Stimulated activated CD4-positive, alpha-beta T cell treated with anti-CD3 and anti-CD28 coated beads, Interleukin-4, amount 100 ng/mL, for 24 hours (primary cell): ENCODE results near the gene DNAJB11.
"Not testable (repeated sequence)": the region's sequence is repeated elsewhere in the genome, so short reads cannot be mapped to it uniquely, and the experiment has no call there.

Experiments
- DNase-seq: peaks from one replicate; pipeline ENCODE4 v3.0.0-alpha.2; 2020

DNAJB11 gene

DNA sequence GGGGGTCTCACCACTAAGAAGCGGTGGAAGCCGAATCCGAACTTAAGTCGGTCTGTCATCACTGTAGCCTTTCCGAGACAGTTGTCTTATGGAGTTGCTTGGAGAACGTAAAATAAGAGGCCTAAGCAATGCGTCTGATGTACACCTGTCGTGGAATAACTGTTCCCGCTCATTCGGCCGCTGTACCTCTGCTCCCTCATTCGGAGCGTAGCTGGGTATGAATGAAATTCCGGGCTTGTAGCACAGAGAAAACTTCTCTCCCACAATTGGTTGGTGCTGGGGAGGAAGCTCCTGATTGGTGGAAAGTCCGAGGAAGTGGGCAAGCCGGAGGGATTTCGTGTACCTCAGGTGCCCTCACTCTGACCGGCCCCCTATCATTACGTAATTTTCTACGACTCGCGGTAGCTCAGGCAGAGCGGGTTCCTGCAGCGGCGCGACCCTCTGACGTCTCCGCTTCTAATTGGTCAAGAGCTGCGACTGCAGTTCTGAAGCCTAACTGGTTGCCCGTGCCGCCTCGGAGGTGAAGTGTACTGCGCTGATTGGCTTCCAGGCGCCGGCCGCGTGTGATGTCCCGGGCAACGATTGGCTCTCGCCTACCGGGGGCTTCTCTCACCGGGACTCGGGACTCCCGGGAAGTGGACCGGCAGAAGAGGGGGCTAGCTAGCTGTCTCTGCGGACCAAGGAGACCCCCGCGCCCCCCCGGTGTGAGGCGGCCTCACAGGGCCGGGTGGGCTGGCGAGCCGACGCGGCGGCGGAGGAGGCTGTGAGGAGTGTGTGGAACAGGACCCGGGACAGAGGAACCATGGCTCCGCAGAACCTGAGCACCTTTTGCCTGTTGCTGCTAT, at the start of gene DNAJB11:
Gene DNAJB11 (plus strand): TSS at position 625 of the 845 bp plus-strand sequence. CDS start 178 bp downstream, at position 803.
- DNase-seq = peak; percentile 99

GRCh38 chr3:186520957-186521842, 49.3 kb upstream of the DNAJB11 start:
- peak; percentile 33 for DNase-seq

- no peak for DNase-seq
These were observed 47.5 kb upstream of the DNAJB11 start for GRCh38 chr3:186523022-186523421.

DNA sequence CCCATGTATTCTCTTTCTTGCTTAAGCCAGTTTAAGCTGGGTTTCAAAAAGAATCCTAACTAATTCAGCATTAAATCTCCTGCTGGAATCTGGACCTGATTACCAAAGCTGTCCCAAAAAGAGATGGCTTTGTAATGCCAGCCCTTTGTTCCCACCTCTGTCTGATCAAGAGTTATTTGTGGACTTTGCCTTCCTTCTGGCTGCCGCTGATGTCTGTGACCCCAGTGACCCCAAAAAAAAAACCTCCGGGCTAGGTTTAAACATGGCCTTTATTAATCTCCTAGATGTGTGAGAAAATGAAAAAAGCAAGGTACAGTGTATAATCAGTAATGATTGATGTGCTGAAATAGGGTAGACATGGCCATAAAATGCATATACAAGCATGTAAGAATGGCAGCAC, 47.1 kb upstream of the DNAJB11 start:
- DNase-seq = no peak

DNA sequence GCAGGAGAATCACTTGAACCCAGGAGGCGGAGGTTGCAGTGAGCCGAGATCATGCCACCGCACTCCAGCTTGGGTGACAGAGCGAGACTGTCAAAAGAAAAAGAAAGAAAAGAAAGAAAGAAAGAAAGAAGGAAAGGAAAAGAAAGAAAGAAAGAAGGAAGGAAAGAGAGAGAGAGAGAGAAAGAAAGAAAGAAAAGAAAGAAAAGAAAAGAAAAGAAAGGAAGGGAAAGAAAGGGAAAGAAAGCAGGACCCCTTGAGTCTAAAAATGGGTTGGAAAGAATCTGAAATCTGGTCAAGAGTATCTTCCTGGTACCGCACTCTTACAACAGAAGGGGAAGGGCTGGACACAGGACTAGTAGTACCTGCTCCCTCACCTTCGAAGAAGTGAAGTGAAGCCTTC, 45.9 kb upstream of the DNAJB11 start:
- no peak for DNase-seq

DNA sequence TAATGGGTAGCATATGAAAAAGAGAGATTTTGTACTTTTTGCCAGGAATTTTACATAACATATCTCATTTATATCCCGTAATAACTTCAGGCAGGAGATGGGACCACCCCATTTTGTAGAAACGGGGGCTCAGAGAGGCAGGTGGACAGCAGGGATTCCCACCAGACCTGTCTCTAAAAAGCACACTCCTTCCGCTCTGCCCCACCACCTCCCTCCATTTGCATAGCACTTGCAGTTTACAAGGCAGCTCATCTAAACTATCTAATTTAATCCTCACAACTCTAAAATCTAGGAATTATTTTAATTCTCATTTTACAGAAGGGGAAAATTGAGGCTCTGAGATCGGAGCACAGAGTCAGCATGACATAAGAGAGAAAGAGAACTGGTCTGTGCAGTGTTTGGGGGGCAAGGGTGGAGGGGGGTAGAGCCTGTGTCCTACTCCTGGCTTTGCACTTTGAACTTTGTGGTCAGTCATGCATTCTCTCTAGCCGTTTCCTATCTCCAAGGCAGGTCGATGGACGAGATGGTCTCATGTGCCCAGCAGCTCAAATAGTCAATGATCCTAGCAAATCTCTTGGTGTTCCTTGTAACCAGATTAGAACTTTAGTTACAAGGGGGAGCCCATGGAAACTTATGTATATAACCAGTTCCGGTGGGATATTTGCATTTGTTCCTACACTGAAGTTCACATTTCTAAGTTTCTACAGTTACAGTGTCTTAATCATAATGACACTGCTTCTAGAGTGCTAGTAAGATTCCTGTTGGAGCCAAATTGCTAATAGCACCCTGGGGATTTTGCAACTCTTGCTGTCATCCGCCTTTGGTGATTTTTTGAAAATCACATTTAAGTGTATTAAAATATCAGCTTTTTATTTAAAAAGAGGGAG, 44.9 kb upstream of the DNAJB11 start:
- no peak for DNase-seq

DNA sequence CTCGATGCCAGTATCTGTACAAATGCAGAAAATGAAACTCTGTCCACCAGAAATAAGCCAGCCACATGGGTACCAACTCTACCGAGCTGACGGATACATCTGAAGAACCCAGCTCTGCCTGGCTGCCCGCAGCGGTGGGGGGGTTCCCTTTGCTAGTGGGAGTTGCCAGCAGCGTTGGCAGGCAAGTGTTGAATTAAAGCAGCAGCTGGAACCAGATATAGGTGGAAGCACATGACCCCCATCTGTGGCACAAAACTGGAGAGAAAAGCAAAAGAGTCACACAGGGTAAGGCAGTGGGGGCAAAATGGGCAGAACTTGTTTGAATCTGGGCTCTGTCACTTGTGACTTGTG, 44.3 kb upstream of the DNAJB11 start:
- no peak for DNase-seq

DNA sequence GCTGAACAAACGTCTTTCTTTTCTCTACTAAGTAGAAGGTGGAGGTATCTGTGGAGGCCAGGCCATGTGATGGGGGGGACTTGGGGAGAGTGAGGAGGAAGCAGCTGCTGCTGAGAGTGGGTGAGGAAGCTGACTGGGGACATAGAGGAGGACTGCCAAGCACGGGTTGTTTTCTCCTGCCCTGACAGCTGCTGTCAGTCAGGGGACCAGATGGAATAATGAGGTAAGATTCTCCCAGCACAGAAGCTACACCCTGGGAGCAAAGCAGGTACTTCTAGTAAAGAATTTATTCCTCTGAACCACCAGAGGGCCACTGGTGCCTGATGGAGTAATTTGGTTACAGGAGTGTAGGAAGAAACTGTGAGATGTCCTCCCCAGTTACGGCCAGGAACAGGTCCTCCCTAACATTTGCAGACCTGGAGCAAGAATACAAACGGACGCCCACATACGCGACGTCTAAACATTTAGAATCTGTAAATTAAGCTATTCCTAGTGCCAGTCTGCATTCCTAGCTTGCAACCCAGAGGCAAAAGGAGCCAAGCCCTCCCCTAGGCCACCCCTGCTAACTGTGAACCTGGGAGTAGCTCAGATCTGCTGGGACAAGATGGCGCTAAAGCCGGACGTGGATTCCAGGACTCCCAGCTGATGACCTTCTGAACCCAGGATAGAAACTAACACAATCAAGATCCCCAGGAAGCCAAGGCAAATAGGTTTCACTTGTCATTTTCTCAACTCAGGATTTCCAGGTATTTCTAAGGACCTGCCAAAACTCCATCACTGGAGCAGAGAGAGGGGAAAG, 41.1 kb upstream of the DNAJB11 start:
- no peak for DNase-seq

DNA sequence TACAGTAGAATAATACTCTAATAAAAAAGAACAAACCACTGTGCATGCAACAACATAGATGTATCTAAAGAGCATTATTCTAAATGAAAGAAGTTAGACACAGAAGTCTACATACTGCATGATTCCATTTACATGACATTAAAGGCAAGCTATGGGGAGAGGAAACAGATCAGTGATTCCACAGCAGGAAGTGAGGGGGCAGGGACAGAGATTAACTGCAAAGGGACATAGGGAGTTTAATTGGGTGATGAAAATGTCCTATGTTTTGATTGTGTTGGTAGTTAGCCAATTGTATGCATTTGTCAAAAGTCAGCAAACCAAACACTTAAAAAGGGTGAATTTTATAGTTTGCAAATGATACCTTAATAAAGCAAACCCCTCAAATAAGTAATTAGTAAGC, 40.1 kb upstream of the DNAJB11 start:
- DNase-seq = no peak

DNA sequence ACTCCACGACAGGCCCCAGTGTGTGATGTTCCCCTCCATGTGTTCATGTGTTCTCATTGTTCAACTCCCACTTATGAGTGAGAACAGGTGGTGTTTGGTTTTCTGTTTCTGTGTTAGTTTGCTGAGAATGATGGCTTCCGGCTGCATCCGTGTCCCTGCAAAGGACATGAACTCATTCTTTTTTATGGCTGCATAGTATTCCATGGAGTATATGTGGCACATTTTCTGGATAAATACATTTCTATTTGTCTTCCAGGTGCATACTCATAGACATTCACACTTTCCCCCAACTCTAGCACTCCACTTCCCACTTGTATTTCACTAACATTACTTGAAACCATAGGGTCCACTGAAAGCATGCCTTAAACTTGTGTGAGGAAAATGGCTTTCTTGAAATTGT, 38.8 kb upstream of the DNAJB11 start:
- DNase-seq = not testable (repeated sequence)

- no peak for DNase-seq
These were observed 37.9 kb upstream of the DNAJB11 start for GRCh38 chr3:186532598-186533072.

GRCh38 chr3:186534113-186534669, 36.3 kb upstream of the DNAJB11 start:
- DNase-seq = peak; percentile 66

DNA sequence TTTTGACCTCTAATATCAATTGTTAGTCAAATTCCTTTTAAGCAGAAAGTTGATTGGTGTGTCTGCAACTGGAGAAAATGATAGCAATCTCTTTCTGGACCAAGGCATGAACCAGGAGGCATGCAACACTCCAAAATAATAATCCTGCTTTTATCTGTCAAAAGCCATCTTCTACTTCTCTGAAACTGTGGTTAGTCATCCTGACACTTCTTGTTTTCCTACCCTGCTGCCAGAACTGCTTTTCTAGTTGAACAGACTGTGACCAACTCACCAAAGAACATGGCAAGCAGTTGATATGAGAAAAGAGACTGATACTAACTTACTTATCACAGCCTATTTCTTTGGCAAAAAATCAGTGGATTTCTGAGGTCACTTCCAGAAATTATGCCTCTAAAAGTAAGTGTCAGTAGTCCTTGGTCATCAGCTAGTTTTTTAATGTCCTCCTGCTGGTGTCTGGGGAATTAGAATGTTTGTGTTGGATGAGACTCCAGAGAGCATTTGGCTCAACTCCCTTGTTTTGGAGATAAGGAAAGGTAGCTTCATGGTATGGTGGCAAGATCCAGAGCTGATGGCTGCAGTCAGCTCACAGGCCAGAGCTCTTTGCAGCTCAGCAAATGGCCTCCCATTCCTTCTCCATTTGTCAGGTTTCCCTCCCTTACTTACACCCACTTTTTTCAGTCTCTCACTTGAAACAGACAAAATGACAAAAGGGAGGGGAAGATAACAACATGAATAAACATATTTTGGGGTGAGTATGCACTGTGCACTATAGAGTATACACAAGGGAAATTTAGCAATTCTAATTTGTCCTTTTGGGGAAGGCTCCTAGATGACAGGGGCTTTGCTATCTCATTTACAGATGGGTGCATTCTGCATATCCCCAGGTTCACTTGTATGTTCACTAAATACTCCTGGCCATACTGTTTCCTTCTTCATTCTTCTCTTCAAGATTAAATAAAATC, 33.4 kb upstream of the DNAJB11 start:
- no peak for DNase-seq

GRCh38 chr3:186538779-186539178, 31.7 kb upstream of the DNAJB11 start:
- DNase-seq = no peak

- peak; percentile 89 for DNase-seq
These were observed 30.2 kb upstream of the DNAJB11 start for GRCh38 chr3:186540221-186540834.

- no peak for DNase-seq
These were observed 29.7 kb upstream of the DNAJB11 start for GRCh38 chr3:186540835-186541226.

DNA sequence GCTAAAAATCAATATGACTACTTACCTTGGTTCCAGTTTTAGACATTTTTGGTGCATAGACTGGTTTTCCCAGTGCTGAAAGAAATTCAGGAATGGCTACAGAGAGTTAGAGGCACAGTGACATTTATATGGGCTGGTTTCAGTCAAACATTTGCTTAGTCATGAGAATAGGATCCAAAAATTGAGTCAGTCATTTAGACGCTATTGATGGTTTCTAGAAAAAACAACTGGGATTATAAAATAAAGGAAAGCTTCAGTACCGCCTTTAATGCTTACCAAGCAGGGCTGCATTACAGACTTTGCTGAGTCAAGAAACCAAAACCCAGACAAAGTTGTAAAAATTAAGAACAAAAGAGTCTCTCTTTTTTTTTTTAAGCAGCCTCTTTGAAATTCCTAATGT, 26.2 kb upstream of the DNAJB11 start, which contains the start of gene CRYGS:
Gene CRYGS (minus strand): TSS at position 100 of the 400 bp plus-strand sequence. CDS start 54 bp downstream, at position 46.
- no peak for DNase-seq

DNA sequence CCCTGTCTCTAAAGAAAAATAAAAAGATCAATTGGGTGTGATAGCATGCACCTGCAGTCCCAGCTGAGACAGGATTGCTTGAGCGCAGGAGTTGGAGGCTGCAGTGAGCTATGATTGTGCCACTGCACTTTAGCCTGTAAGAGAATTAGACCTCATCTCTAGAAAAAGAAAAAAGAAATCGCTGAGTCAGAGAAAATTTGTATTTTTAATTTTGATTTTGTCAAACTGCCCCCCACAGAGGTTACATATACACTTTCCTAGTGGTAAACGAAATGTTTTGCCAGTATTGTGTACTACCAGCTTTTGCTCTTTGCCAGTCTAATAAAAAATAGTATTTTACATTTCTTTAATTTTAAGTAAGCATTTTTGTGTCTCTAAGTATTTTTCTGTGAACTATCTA, 21.0 kb upstream of the DNAJB11 start:
- DNase-seq = no peak

DNA sequence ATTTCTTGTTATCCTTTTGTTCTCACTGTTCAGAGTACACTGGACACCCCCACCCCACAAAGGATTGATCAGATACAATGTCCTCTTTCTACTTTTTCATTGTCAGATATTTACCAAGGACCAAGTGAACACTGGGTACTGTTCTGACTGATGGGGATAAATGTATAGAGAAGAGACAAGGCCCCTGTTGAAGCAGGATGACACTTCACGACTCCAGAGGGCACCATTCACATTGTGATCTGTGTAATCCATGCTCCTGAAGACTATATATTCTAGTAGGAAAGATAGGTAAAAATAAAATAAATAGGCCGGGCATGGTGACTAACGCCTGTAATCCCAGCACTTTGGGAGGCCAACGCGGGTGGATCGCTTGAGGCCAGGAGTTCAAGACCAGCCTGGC, 19.1 kb upstream of the DNAJB11 start:
- no peak for DNase-seq
